SK-N-SH treated with all-trans-retinoic acid at 6 μM for 48 hours (cell line): ENCODE data around the gene ZBTB48.

ENCODE experiments used
- ZFP30 ChIP-seq: fragments of 450-650 bp; formaldehyde crosslinking; IDR thresholded peaks from 2 replicates; pipeline ENCODE4 v1.5.0; 2022; ENCODE audit warnings: mild to moderate bottlenecking, moderate library complexity
- ZNF565 ChIP-seq: fragments of 450-650 bp; formaldehyde crosslinking; conservative IDR thresholded peaks from 2 replicates; pipeline ENCODE4 v1.5.0; 2020; ENCODE audit warnings: low read depth, mild to moderate bottlenecking, moderate library complexity

DNA sequence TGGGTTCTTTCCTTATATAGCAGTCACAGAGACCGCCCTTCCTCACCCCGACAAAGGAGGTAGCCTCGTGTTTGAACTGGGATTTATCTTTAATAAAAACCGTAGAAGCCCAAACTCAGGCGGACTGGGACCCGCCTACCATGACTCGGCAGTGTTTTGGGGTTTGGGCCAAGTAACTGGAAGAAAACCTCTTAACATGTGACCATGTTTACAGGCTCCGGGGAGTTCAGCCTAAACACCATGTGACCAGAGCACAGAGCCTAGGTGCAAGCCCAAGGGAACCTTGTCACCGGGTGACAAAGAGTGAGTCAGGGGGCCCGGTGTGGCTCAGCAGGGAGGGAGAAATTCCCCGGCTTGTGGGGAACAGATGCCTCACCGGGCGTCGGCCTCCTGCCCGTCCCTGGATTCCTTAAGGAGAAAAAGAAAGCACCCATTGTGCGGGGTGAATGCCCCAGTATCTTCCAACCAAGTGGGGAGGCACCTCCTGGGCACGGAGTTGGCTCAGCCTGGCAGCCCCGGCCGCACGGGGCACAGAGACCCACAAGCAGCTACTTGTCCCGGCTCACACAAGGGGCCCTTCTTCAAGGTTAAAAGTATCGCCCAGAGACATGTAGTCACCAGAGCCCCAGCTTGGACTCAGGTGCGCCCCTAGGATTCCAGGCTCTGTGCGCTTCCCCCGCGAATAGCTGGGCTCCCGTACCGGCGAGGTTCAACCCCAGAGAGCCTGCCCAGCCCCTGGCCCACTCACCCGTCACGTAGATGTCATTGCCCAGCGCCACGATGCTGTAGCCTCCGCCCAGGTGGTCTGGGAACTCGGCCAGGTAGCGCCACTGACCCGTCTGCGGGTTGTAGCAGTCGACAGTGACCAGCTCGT lies 21.5 kb downstream of the ZBTB48 start:
- TF ChIP-seq ZFP30 (CRISPR knock-in tag) (no peak), ZNF565 (CRISPR knock-in tag) (no peak)
